ENCODE measurements around the gene STARD8. TPM values are rescaled to one million over a fixed set of nuclear protein-coding genes. Genes with fewer than 3 reads are reported as not detected.

STARD8 gene
- total RNA-seq, 1 donor from 2014 or later = 0.11 TPM

DNA sequence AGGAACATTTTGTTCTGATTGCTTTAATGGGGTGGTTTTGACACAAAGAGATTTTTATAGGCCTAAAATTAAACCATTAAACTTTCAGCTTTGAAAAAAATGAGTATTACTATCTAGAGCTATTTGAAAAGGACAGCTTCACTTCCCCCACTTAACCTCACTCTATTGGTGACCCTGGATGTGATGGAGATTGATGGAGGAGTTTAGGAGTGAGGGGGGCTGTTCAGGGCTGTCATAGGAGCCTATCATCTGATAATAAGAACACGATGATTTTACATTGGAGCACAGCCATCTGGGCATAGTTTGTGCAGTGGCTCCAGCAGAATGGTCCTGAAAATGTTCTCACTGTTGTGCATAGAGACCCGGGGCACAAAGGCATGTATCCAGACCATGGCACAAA is 110.3 kb downstream of the STARD8 start:
- Mint-ChIP-seq H3K4me1 (no peaks in the 10 kb centered on the region), H3K27ac (no peak overlapping the region), H3K27me3 (peaks cover 3% of the 10 kb centered on the region), H3K4me3 (no peak overlapping the region), H3K36me3 (ENCODE audit: low read depth) (no peaks in the 10 kb centered on the region), H3K9me3 (no peaks in the 10 kb centered on the region)
- TF ChIP-seq, protein P1, sequence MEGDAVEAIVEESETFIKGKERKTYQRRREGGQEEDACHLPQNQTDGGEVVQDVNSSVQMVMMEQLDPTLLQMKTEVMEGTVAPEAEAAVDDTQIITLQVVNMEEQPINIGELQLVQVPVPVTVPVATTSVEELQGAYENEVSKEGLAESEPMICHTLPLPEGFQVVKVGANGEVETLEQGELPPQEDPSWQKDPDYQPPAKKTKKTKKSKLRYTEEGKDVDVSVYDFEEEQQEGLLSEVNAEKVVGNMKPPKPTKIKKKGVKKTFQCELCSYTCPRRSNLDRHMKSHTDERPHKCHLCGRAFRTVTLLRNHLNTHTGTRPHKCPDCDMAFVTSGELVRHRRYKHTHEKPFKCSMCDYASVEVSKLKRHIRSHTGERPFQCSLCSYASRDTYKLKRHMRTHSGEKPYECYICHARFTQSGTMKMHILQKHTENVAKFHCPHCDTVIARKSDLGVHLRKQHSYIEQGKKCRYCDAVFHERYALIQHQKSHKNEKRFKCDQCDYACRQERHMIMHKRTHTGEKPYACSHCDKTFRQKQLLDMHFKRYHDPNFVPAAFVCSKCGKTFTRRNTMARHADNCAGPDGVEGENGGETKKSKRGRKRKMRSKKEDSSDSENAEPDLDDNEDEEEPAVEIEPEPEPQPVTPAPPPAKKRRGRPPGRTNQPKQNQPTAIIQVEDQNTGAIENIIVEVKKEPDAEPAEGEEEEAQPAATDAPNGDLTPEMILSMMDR (IDR thresholded peaks at IDR 0.05) = no peak
- ChIA-PET CTCF (no interaction called here), POLR2A (no interaction called here)
- intact Hi-C loops (cut with micrococcal nuclease) = no loop called here
- ATAC-seq (ENCODE audit: low read depth) (no peak), DNase-seq (no peak)

DNA sequence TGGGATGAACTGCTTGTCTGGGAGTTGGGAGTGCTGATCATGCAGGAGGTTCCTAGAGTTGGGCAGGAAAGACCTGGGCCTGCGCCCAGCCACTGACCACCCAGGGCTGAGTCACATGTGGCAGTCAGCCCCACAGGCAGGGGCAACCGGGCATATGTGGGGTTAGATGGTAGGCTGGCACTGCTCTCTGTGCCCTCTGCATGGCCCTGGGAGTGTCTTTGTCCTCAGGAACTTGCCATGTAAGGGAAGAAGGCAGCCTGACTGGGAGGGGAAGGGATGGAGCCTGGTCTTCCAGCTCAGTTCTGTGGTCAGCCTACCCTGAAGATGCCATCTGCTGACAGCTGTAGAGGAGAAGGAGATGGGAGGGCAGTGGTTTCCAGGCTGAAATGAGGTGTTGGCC is 111.2 kb downstream of the STARD8 start:
- ChIA-PET CTCF (no interaction called here), POLR2A (no interaction called here)
- H3K4me1 Mint-ChIP-seq = no peaks in the 10 kb centered on the region
- H3K36me3 Mint-ChIP-seq (ENCODE audit: low read depth) = no peaks in the 10 kb centered on the region
- intact Hi-C loops (cut with micrococcal nuclease) = no loop called here
- peaks cover 3% of the 10 kb centered on the region for H3K27me3 Mint-ChIP-seq
- H3K9me3 Mint-ChIP-seq = no peaks in the 10 kb centered on the region
- ATAC-seq (ENCODE audit: low read depth) = no peak
- TF ChIP-seq, protein P1 (IDR thresholded peaks at IDR 0.05) = no peak
- no peak for DNase-seq
- H3K27ac Mint-ChIP-seq = no peak overlapping the region
- H3K4me3 Mint-ChIP-seq = no peak overlapping the region

DNA sequence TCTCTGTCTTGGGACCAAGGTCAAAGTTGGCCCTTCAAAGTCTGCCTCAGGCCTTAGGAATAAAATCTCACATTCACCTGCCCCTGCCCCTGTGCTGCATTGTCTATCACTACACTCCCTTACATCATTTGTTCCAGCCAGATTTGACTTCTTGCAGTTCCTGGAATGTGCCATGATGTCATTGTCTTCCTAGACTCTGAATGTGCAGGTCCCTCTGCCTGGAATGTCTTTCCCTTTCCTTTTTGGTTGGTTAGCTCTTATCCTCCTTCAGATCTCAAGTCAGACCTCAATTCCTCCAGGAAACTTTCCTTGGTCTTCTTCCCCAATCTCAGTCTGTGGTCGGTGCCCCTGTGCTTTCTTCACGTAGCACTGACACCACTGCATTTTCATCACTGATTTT is 113.6 kb downstream of the STARD8 start:
- CTCF ChIA-PET = no interaction called here
- no peaks in the 10 kb centered on the region for H3K27me3 Mint-ChIP-seq
- H3K9me3 Mint-ChIP-seq = no peaks in the 10 kb centered on the region
- ATAC-seq (ENCODE audit: low read depth) (no peak), DNase-seq (no peak)
- POLR2A ChIA-PET = no interaction called here
- no peaks in the 10 kb centered on the region for H3K4me1 Mint-ChIP-seq
- H3K27ac Mint-ChIP-seq = no peak overlapping the region
- TF ChIP-seq, protein P1 (IDR thresholded peaks at IDR 0.05) = no peak
- intact Hi-C loops (cut with micrococcal nuclease) = no loop called here
- no peaks in the 10 kb centered on the region for H3K36me3 Mint-ChIP-seq (ENCODE audit: low read depth)
- H3K4me3 Mint-ChIP-seq = no peak overlapping the region

DNA sequence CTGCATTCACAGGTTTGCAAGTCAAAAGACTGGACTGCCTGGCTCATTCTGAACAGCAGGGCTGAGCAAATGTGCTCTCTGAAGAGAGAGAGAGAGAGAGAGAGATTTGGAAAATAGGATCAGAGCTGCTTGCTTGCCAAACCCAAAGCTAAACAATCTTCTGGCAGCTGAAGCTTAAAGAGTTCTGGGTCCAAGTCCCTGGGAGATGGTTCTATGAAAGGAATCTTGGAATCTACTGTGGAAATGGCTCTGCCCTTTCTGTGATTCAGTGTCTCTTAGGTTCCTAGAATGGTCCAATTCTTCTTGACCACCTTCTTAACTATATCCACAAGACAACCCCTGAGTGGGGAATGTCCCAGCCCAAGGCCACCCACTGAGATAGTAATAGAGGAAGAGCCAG is 115.3 kb downstream of the STARD8 start:
- Mint-ChIP-seq H3K36me3 (ENCODE audit: low read depth) (no peaks in the 10 kb centered on the region), H3K4me3 (no peak overlapping the region), H3K9me3 (no peaks in the 10 kb centered on the region), H3K4me1 (no peaks in the 10 kb centered on the region), H3K27ac (no peak overlapping the region), H3K27me3 (no peaks in the 10 kb centered on the region)
- intact Hi-C loops (cut with micrococcal nuclease) = no loop called here
- TF ChIP-seq, protein P1 (IDR thresholded peaks at IDR 0.05) = no peak
- ChIA-PET POLR2A (no interaction called here), CTCF (no interaction called here)
- no peak for DNase-seq
- no peak for ATAC-seq (ENCODE audit: low read depth)

DNA sequence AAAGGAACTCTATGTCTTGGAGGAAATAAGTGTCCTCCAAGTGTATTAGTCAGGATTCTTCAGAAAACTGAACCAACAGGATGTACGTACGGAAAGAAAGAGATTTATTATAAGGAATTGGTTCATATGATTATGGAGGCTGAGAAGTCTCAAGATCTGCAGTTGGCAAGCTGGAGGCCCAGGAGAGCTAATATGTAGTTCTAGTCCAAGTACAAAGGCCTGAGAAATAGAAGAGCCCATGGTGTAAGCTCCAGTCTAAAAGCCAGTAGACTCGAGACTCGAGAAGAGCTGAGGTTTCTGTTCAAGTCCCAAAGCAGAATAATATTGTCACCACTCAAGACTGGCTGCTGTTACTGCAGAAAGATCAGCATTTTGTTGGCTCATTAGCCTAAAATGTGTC is 116.0 kb downstream of the STARD8 start:
- CTCF ChIA-PET = no interaction called here
- Mint-ChIP-seq H3K27ac (no peak overlapping the region), H3K36me3 (ENCODE audit: low read depth) (no peaks in the 10 kb centered on the region), H3K9me3 (no peaks in the 10 kb centered on the region), H3K27me3 (no peaks in the 10 kb centered on the region), H3K4me1 (no peaks in the 10 kb centered on the region), H3K4me3 (no peak overlapping the region)
- DNase-seq (no peak), ATAC-seq (ENCODE audit: low read depth) (no peak)
- TF ChIP-seq, protein P1 (IDR thresholded peaks at IDR 0.05) = no peak
- POLR2A ChIA-PET = no interaction called here
- intact Hi-C loops (cut with micrococcal nuclease) = no loop called here

Other genes with a start within 250 kb of the STARD8 start
- 0.04 and 0.51 TPM in 2 replicates for gene OPHN1, start 214.2 kb upstream of the STARD8 start, total RNA-seq
- gene YIPF6, start 148.6 kb upstream of the STARD8 start, total RNA-seq = 17.9 and 20.2 TPM in 2 replicates
- 2.0 and 2.3 TPM in 2 replicates for gene EFNB1, start 181.4 kb downstream of the STARD8 start, total RNA-seq

Data from activated B cell treated with CpG ODN at 0.5 μM for 24 hours (primary cell).